Transverse colon (tissue), 4 donors: Measurements from ENCODE around the gene UBA6. TPM values are rescaled to one million over a fixed set of nuclear protein-coding genes. Genes with fewer than 3 reads are reported as not detected.

Experiments
- DNase-seq: peaks from one replicate; pipeline ENCODE4 v3.0.0-alpha.2; 2019
- H3K27ac ChIP-seq, 4 donors: fragments of 200-600 bp; sonication (generic); 2 replicates each; pipeline ENCODE4 v1.5.1; 2016 to 2018; ENCODE audit warnings: inconsistent platforms in 4 of 4
- H3K27me3 ChIP-seq: fragments of 200-600 bp; sonication (generic); 2 replicates; pipeline ENCODE4 v1.5.1; 2017; ENCODE audit warnings: inconsistent platforms
- H3K36me3 ChIP-seq, 4 donors: fragments of 200-600 bp; sonication (generic); 2 replicates each; pipeline ENCODE4 v1.5.1; 2017 to 2019; ENCODE audit warnings: inconsistent platforms in 4 of 4
- H3K4me1 ChIP-seq, 4 donors: fragments of 200-600 bp; sonication (generic); 2 replicates each; pipeline ENCODE4 v1.5.1; 2017 to 2020; ENCODE audit warnings: inconsistent platforms in 4 of 4
- H3K4me3 ChIP-seq, 4 donors: fragments of 200-600 bp; sonication (generic); 1 replicate in 1 of 4; 2 replicates in 3 of 4; pipeline versions ENCODE4 v1.5.1 to v1.6.1; 2017 to 2019; ENCODE audit warnings: inconsistent platforms in 4 of 4
- H3K9me3 ChIP-seq, 2 donors: fragments of 200-600 bp; sonication (generic); 2 replicates each; pipeline ENCODE4 v1.5.1; 2017 to 2019; ENCODE audit warnings: inconsistent platforms in 2 of 2
- EP300 ChIP-seq: sonication (generic); formaldehyde crosslinking; IDR thresholded peaks from one replicate; pipeline ENCODE4 v1.6.1; 2017; ENCODE audit warnings: antibody characterized with exemption, low read depth
- POLR2A ChIP-seq: fragments of 450-650 bp; IDR thresholded peaks from one replicate; pipeline ENCODE4 v1.6.1; 2016; ENCODE audit warnings: antibody characterized with exemption, mild to moderate bottlenecking, moderate library complexity
- POLR2AphosphoS5 ChIP-seq, 3 donors: sonication (generic); formaldehyde crosslinking; IDR thresholded peaks; one replicate each; pipeline ENCODE4 v1.6.1; 2016; ENCODE audit warnings: antibody characterized with exemption in 3 of 3
- WGBS, 2 donors: methylation state at CpG; one replicate each; pipeline ENCODE4 v1.1.5; 2018; ENCODE audit warnings: low coverage in 1 of 2; 5-methylcytosine and 5-hydroxymethylcytosine counted together
- in situ Hi-C, 4 donors: fragments of 200-750 bp; cut with MboI; loops; one replicate each; pipeline versions ENCODE4 v1.15.0 to v1.15.1; 2017; ENCODE audit warnings: low sequenced_read_pairs in 3 of 4, low pct_ligation_motif_present in 1 of 4, low pct_unique_long_range_greater_than_20kb in 1 of 4
- intact Hi-C: fragments of 100-400 bp; cut with DNase I; formaldehyde crosslinking; loops from one replicate; pipeline ENCODE4 v1.15.1; 2023; ENCODE audit warnings: low total_unique reads
- total RNA-seq, 4 donors: library from RNA; depleted of rRNA; stranded (reverse); fragments of >200 nt; gene quantifications; one replicate each; pipeline ENCODE4 v1.1.0, GENCODE V29; 2016
- TF ChIP-seq, protein P1 (sequence below), 5 experiments: fragments of 200-600 bp in 3 of 5; fragments of 450-650 bp in 2 of 5; sonication (generic) in 3 of 5; IDR thresholded peaks; 1 replicate in 2 of 5; 2 replicates in 3 of 5; pipeline ENCODE4 v1.5.1; 2016 to 2017; ENCODE audit warnings: antibody characterized with exemption in 5 of 5, inconsistent platforms in 3 of 5, mild to moderate bottlenecking in 2 of 5, moderate library complexity in 1 of 5

Gene UBA6
- total RNA-seq, 4 donors from 2014 or later: 20.9 to 52.7 (median 48.6) TPM

- no peak for DNase-seq
- H3K36me3 ChIP-seq: no peaks in the 10 kb centered on the region
- TF ChIP-seq EP300 (no peak), POLR2A (no peak)
- no peak overlapping the region for H3K4me3 ChIP-seq
- no peaks in the 10 kb centered on the region for H3K4me1 ChIP-seq
- H3K27ac ChIP-seq: no peak overlapping the region
- H3K27me3 ChIP-seq: no peaks in the 10 kb centered on the region
- H3K9me3 ChIP-seq: no peaks in the 10 kb centered on the region
- intact Hi-C loops (no loop called here), in situ Hi-C loops (no loop called here)
- 96 to 100% methylated on average over 2 to 5 of the region's 5 CpGs for WGBS, 2 donors
Measured at GRCh38 chr4:67723341-67723740, 22.4 kb upstream of the UBA6 start.

- H3K36me3 ChIP-seq: no peaks in the 10 kb centered on the region
- intact Hi-C loops: no loop called here
- no peak overlapping the region for H3K4me3 ChIP-seq
- H3K4me1 ChIP-seq: no peaks in the 10 kb centered on the region
- in situ Hi-C loops: no loop called here
- no peak overlapping the region for H3K27ac ChIP-seq
- DNase-seq: no peak
- H3K27me3 ChIP-seq: no peaks in the 10 kb centered on the region
- no peaks in the 10 kb centered on the region for H3K9me3 ChIP-seq
- 91 to 100% methylated on average over 5 to 9 of the region's 9 CpGs for WGBS, 2 donors
- TF ChIP-seq EP300: no peak
- no peak for TF ChIP-seq POLR2A
- TF ChIP-seq, protein P1, sequence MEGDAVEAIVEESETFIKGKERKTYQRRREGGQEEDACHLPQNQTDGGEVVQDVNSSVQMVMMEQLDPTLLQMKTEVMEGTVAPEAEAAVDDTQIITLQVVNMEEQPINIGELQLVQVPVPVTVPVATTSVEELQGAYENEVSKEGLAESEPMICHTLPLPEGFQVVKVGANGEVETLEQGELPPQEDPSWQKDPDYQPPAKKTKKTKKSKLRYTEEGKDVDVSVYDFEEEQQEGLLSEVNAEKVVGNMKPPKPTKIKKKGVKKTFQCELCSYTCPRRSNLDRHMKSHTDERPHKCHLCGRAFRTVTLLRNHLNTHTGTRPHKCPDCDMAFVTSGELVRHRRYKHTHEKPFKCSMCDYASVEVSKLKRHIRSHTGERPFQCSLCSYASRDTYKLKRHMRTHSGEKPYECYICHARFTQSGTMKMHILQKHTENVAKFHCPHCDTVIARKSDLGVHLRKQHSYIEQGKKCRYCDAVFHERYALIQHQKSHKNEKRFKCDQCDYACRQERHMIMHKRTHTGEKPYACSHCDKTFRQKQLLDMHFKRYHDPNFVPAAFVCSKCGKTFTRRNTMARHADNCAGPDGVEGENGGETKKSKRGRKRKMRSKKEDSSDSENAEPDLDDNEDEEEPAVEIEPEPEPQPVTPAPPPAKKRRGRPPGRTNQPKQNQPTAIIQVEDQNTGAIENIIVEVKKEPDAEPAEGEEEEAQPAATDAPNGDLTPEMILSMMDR (IDR thresholded peaks at IDR 0.05): no peak
- TF ChIP-seq POLR2AphosphoS5 (IDR thresholded peaks at IDR 0.05): no peak
Measured at GRCh38 chr4:67721770-67722597, 21.0 kb upstream of the UBA6 start.

GRCh38 chr4:67721315-67721769 lies 20.4 kb upstream of the UBA6 start:
- in situ Hi-C loops (no loop called here), intact Hi-C loops (no loop called here)
- Histone ChIP-seq H3K27me3 (no peaks in the 10 kb centered on the region), H3K4me3 (no peak overlapping the region), H3K36me3 (no peaks in the 10 kb centered on the region), H3K27ac (no peak overlapping the region), H3K4me1 (no peaks in the 10 kb centered on the region), H3K9me3 (no peaks in the 10 kb centered on the region)
- no peak for DNase-seq
- 94 to 98% methylated on average over 3 of the region's 3 CpGs for WGBS, 2 donors
- TF ChIP-seq EP300: no peak
- TF ChIP-seq, protein P1 (IDR thresholded peaks at IDR 0.05): no peak
- TF ChIP-seq POLR2A: no peak
- no peak for TF ChIP-seq POLR2AphosphoS5 (IDR thresholded peaks at IDR 0.05)

DNA sequence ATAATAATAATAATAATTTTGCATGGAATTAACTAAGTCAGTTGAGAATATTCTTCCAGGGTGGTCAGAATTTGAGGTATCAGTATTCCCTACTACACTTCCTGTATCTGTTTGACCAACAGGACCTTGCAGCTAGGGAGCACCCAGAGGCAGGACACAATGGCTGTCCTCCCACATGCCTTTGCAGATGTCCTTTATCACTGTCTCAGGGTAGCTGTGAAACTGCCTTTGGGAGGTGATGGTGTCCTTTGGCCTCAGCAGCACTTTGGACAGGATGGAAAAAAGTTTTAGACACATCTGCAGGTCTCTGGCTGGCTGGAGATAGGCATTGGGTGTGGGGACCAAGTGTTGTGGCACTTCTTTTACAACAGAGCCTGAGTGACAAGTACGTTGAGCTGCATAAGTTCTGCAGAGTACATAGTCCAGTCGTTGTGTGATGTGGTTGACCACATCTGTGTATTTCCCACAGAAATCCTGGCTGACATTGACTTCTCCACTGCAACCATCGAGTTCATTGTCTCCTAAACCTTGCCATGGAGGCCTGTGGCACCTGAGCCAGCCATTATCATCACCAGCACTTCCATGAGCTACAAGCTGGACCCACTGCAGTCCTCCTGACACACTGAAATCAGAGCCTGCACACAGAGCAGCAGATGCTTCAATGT lies 19.1 kb upstream of the UBA6 start:
- Histone ChIP-seq H3K9me3 (no peaks in the 10 kb centered on the region), H3K4me1 (no peaks in the 10 kb centered on the region), H3K27me3 (no peaks in the 10 kb centered on the region), H3K4me3 (no peak overlapping the region), H3K27ac (no peak overlapping the region), H3K36me3 (no peaks in the 10 kb centered on the region)
- intact Hi-C loops: no loop called here
- TF ChIP-seq EP300 (no peak), POLR2A (no peak), POLR2AphosphoS5 (IDR thresholded peaks at IDR 0.05) (no peak)
- TF ChIP-seq, protein P1 (IDR thresholded peaks at IDR 0.05): no peak
- WGBS, 2 donors: 96% methylated on average over 3 of the region's 3 CpGs; no CpG with 5 or more reads in 1 of the 2 donors
- in situ Hi-C loops: no loop called here
- no peak for DNase-seq
